ENCODE results near the gene PRDM16.

The PRDM16 gene

DNA sequence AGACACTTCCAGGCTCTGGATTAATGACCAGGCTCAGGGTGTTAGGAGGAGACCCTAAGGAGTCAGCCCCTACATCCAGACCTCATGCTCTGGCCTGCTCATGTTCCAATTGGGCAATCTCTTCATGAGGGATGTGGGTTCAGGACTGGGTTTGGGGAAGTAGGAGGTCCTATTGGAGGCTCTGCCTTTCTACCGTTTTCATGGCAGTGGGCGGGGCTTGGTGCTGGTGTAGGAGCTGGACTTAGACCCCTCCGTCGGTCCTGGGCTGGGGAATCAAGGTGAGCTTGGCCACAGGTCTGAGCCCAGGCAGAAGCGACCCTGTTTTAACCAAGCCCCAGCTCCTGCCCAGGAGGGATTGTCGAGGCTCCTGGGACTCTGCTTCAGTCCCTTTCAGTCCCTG, 123.4 kb downstream of the PRDM16 start:
- Histone ChIP-seq H3K27me3 (replicated peaks; ENCODE audit: insufficient read depth, low read length) (peaks cover 98% of the 10 kb centered on the region), H3K36me3 (replicated peaks; ENCODE audit: insufficient read depth, low read length) (no peaks in the 10 kb centered on the region), H3K27ac (ENCODE audit: low read length) (no peak overlapping the region), H3K9ac (ENCODE audit: low read length) (no peak overlapping the region), H3K9me2 (replicated peaks; ENCODE audit: insufficient read depth, low read length) (no peaks in the 10 kb centered on the region), H3F3A (ENCODE audit: insufficient read depth, low read length) (no peaks in the 10 kb centered on the region), H3K4me2 (ENCODE audit: low read depth, low read length) (no peak overlapping the region), H3K9me3 (replicated peaks; ENCODE audit: insufficient read depth, low read length) (no peaks in the 10 kb centered on the region), H4K20me1 (ENCODE audit: insufficient read depth, low read length) (no peaks in the 10 kb centered on the region), H3K4me1 (ENCODE audit: low read length) (no peaks in the 10 kb centered on the region), H2AFZ (ENCODE audit: low read length) (no peak overlapping the region), H3K4me3 (ENCODE audit: low read length) (no peak overlapping the region), H3K79me2 (ENCODE audit: low read length) (no peaks in the 10 kb centered on the region)
- DNase-seq = no peak
- TF ChIP-seq EZH2 (optimal IDR thresholded peaks at IDR 0.05; ENCODE audit: low read depth, low read length) = no peak
- TF ChIP-seq, protein P1, sequence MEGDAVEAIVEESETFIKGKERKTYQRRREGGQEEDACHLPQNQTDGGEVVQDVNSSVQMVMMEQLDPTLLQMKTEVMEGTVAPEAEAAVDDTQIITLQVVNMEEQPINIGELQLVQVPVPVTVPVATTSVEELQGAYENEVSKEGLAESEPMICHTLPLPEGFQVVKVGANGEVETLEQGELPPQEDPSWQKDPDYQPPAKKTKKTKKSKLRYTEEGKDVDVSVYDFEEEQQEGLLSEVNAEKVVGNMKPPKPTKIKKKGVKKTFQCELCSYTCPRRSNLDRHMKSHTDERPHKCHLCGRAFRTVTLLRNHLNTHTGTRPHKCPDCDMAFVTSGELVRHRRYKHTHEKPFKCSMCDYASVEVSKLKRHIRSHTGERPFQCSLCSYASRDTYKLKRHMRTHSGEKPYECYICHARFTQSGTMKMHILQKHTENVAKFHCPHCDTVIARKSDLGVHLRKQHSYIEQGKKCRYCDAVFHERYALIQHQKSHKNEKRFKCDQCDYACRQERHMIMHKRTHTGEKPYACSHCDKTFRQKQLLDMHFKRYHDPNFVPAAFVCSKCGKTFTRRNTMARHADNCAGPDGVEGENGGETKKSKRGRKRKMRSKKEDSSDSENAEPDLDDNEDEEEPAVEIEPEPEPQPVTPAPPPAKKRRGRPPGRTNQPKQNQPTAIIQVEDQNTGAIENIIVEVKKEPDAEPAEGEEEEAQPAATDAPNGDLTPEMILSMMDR (IDR thresholded peaks at IDR 0.05; ENCODE audit: low read length) = no peak
- no peak for TF ChIP-seq EZH2phosphoT487 (IDR thresholded peaks at IDR 0.05; ENCODE audit: low read length)

- no peak for DNase-seq
- Histone ChIP-seq H3K9ac (ENCODE audit: low read length) (no peak overlapping the region), H2AFZ (ENCODE audit: low read length) (no peak overlapping the region), H3K27ac (ENCODE audit: low read length) (no peak overlapping the region), H3F3A (ENCODE audit: insufficient read depth, low read length) (no peaks in the 10 kb centered on the region), H4K20me1 (ENCODE audit: insufficient read depth, low read length) (no peaks in the 10 kb centered on the region), H3K9me3 (replicated peaks; ENCODE audit: insufficient read depth, low read length) (no peaks in the 10 kb centered on the region), H3K4me3 (ENCODE audit: low read length) (no peak overlapping the region), H3K79me2 (ENCODE audit: low read length) (no peaks in the 10 kb centered on the region), H3K4me2 (ENCODE audit: low read depth, low read length) (no peak overlapping the region), H3K9me2 (replicated peaks; ENCODE audit: insufficient read depth, low read length) (no peaks in the 10 kb centered on the region), H3K27me3 (replicated peaks; ENCODE audit: insufficient read depth, low read length) (peaks cover 98% of the 10 kb centered on the region), H3K4me1 (ENCODE audit: low read length) (no peaks in the 10 kb centered on the region), H3K36me3 (replicated peaks; ENCODE audit: insufficient read depth, low read length) (no peaks in the 10 kb centered on the region)
- TF ChIP-seq, protein P1 (IDR thresholded peaks at IDR 0.05; ENCODE audit: low read length) = no peak
- no peak for TF ChIP-seq EZH2 (optimal IDR thresholded peaks at IDR 0.05; ENCODE audit: low read depth, low read length)
Observed at GRCh38 chr1:3192825-3193224, 123.8 kb downstream of the PRDM16 start.

DNA sequence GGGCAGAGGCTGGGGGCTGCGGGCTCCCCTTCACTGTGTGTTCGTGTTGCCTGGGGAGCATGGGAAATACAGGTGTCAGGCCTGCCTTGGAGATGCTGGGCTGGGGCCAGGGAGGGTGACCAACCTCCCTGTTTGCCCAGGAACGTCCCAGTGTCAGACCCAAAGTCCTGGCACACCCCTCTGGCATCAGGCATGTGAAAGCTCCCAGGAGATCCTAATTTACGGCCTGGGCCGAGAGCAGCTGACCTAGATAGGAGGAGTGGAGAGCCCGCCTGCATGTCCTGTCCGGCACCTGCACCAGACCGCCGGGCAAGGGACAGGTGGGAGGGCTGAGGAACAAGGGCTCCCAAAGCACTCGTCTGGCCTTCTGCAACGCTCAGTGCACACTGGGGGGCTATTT, 124.8 kb downstream of the PRDM16 start:
- no peak for DNase-seq
- Histone ChIP-seq H3K4me1 (ENCODE audit: low read length) (no peaks in the 10 kb centered on the region), H3K27me3 (replicated peaks; ENCODE audit: insufficient read depth, low read length) (peaks cover 98% of the 10 kb centered on the region), H3K27ac (ENCODE audit: low read length) (no peak overlapping the region), H4K20me1 (ENCODE audit: insufficient read depth, low read length) (no peaks in the 10 kb centered on the region), H3K9ac (ENCODE audit: low read length) (no peak overlapping the region), H3K36me3 (replicated peaks; ENCODE audit: insufficient read depth, low read length) (no peaks in the 10 kb centered on the region), H3F3A (ENCODE audit: insufficient read depth, low read length) (no peaks in the 10 kb centered on the region), H3K9me2 (replicated peaks; ENCODE audit: insufficient read depth, low read length) (no peaks in the 10 kb centered on the region), H3K9me3 (replicated peaks; ENCODE audit: insufficient read depth, low read length) (no peaks in the 10 kb centered on the region), H3K4me3 (ENCODE audit: low read length) (no peak overlapping the region), H2AFZ (ENCODE audit: low read length) (no peak overlapping the region), H3K4me2 (ENCODE audit: low read depth, low read length) (no peak overlapping the region), H3K79me2 (ENCODE audit: low read length) (no peaks in the 10 kb centered on the region)
- TF ChIP-seq EZH2 (optimal IDR thresholded peaks at IDR 0.05; ENCODE audit: low read depth, low read length) (no peak), EZH2phosphoT487 (IDR thresholded peaks at IDR 0.05; ENCODE audit: low read length) (no peak)
- TF ChIP-seq, protein P1 (IDR thresholded peaks at IDR 0.05; ENCODE audit: low read length) = no peak
